Neural crest cell (in vitro differentiated cells): Measurements from ENCODE around the gene AKT2. TPM values are rescaled to one million over a fixed set of nuclear protein-coding genes. Genes with fewer than 3 reads are reported as not detected.

Experiments used
- DNase-seq: peaks from one replicate; pipeline ENCODE4 v3.0.0; 2021; ENCODE audit warnings: low read depth, mixed read lengths, low spot score
- H3K27ac Mint-ChIP-seq: one replicate; pipeline ENCODE4 v1.8.0; 2021; ENCODE audit warnings: mild to moderate bottlenecking, mixed read lengths; ENCODE audit not compliant: unreplicated experiment
- H3K27me3 Mint-ChIP-seq: 2 replicates; pipeline ENCODE4 v1.8.0; 2021; ENCODE audit warnings: low read depth, mild to moderate bottlenecking, mixed read lengths
- H3K36me3 Mint-ChIP-seq: 2 replicates; pipeline ENCODE4 v1.8.0; 2021; ENCODE audit warnings: low read depth, mild to moderate bottlenecking, mixed read lengths
- H3K4me1 Mint-ChIP-seq: 2 replicates; pipeline ENCODE4 v1.8.0; 2021; ENCODE audit warnings: mixed read lengths
- H3K4me3 Mint-ChIP-seq: one replicate; pipeline ENCODE4 v1.8.0; 2021; ENCODE audit warnings: mild to moderate bottlenecking, mixed read lengths
- H3K9me3 Mint-ChIP-seq: 2 replicates; pipeline ENCODE4 v1.8.0; 2021; ENCODE audit warnings: mixed read lengths
- total RNA-seq: library from RNA; stranded (reverse); gene quantifications from 2 replicates; pipeline ENCODE4 v1.2.1, GENCODE V29; 2021
- TF ChIP-seq, protein P1 (sequence below): fragments of 200-600 bp; sonication (generic); conservative IDR thresholded peaks from 2 replicates; pipeline ENCODE4 v1.5.0; 2021; ENCODE audit warnings: antibody characterized with exemption, mild to moderate bottlenecking

The AKT2 gene
- total RNA-seq, 1 donor from 2014 or later: 147 TPM

DNA sequence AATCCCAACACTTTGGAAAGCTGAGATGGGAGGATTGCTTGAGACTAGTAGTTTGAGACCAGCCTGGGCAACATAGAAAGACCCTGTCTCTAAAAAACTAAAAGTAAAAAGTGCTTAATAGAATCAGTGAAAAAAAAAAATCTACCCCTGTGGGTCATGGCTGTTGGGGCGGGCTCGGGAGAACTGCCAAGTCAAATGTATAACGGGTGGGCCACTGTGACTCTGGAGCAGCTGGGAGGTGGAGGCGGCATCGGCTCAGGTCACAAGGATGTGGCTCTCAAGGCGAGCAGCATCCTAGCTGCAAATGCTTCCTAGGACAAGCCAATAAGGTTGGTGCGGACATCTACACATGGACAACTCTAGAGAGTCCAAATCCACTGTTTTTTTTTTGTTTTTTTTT lies 32.2 kb upstream of the AKT2 start:
- Mint-ChIP-seq H3K4me1 (no peaks in the 10 kb centered on the region), H3K4me3 (no peak overlapping the region), H3K27me3 (no peaks in the 10 kb centered on the region), H3K27ac (no peak overlapping the region), H3K9me3 (no peaks in the 10 kb centered on the region), H3K36me3 (no peaks in the 10 kb centered on the region)
- TF ChIP-seq, protein P1, sequence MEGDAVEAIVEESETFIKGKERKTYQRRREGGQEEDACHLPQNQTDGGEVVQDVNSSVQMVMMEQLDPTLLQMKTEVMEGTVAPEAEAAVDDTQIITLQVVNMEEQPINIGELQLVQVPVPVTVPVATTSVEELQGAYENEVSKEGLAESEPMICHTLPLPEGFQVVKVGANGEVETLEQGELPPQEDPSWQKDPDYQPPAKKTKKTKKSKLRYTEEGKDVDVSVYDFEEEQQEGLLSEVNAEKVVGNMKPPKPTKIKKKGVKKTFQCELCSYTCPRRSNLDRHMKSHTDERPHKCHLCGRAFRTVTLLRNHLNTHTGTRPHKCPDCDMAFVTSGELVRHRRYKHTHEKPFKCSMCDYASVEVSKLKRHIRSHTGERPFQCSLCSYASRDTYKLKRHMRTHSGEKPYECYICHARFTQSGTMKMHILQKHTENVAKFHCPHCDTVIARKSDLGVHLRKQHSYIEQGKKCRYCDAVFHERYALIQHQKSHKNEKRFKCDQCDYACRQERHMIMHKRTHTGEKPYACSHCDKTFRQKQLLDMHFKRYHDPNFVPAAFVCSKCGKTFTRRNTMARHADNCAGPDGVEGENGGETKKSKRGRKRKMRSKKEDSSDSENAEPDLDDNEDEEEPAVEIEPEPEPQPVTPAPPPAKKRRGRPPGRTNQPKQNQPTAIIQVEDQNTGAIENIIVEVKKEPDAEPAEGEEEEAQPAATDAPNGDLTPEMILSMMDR: no peak
- DNase-seq: no peak

DNA sequence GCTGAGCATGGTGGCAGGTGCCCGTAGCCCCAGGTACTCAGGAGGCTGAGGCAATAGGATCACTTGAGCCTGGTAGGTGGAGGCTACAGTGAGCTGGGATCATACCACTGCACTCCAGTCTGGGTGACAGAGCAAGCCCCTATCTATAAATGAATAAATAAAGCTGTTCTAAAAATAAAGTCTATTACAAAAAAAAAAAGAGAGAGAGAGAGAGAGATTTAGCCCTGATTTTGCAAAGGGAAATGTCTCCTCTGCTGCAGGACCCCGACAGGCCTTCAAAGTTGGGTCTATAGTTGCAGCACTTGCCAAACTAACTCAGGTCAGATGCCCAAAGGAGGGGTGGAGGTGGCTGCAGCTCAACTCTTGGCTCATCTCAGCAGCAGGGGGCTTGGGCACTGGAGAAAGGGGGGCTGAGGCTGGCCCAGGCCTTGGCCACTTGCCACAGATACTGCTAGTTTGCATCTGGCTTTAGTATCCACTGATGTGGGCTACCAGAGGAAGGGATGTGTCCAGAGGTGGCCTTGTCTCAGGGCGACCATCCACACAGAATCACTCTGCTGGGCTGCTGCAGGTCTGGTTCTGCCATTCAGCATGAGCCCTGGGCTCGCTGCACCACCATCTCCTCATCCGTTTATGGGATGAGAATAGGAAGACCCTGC lies 30.8 kb upstream of the AKT2 start:
- Mint-ChIP-seq H3K27me3 (no peaks in the 10 kb centered on the region), H3K27ac (no peak overlapping the region), H3K9me3 (no peaks in the 10 kb centered on the region), H3K4me1 (no peaks in the 10 kb centered on the region), H3K4me3 (no peak overlapping the region), H3K36me3 (no peaks in the 10 kb centered on the region)
- TF ChIP-seq, protein P1: no peak
- no peak for DNase-seq

DNA sequence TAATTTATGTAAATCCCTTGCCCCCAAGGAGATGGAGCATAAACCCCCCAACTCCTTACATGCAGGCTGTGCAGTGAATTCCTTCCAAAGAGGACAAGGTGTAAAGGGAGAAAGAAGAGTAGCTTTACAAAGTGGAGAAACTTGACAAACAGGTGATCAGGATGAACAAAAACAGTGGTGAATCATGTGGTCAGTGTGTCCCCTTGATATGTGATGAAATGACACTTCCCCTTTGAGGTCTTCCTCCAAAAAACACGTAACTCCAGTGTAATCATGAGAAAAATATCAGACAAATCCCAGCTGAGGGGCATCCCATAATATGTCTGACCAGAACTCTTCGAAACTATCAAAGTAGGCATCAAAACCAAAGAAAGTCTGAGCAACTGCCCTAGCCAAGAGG lies 29.5 kb upstream of the AKT2 start:
- Mint-ChIP-seq H3K4me1 (no peaks in the 10 kb centered on the region), H3K36me3 (no peaks in the 10 kb centered on the region), H3K4me3 (no peak overlapping the region), H3K27ac (no peak overlapping the region), H3K9me3 (no peaks in the 10 kb centered on the region), H3K27me3 (no peaks in the 10 kb centered on the region)
- no peak for DNase-seq
- TF ChIP-seq, protein P1: no peak

DNA sequence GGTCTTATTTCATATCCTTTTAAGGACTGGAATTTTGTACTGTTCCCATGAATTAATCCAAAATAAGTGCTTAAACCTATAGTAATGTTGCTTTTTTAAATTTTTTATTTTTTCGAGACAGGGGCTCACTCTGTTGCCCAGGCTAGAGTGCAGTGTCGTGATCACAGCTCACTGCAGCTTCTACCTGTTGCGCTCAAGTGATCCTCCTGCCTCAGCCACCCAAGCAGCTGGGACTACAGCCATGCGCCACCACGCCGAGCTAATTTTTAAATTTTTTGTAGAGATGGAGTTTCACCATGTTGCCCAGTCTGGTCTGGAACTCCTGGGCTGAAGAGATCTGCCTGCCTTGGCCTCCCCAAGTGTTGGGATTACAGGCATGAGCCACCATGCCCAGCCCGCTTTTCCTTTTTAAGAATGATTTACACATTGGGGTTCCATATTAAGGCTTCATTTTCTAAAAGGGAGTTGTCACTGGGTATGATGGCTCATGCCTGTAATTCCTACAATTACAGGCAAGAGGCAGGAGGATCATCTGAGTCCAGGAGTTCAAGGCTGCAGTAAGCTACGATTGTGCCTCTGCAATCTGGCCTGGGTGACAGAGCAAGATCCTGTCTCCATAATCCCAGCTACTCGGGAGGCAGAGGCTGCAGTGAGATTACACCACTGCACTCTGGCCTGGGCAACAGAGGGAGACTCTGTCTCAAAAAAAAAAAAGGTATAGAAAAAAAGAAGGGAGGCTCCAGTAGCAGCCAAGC lies 28.3 kb upstream of the AKT2 start:
- DNase-seq: no peak
- Mint-ChIP-seq H3K27me3 (no peaks in the 10 kb centered on the region), H3K4me1 (no peaks in the 10 kb centered on the region), H3K4me3 (no peak overlapping the region), H3K9me3 (no peaks in the 10 kb centered on the region), H3K36me3 (no peaks in the 10 kb centered on the region), H3K27ac (no peak overlapping the region)
- TF ChIP-seq, protein P1: no peak

DNA sequence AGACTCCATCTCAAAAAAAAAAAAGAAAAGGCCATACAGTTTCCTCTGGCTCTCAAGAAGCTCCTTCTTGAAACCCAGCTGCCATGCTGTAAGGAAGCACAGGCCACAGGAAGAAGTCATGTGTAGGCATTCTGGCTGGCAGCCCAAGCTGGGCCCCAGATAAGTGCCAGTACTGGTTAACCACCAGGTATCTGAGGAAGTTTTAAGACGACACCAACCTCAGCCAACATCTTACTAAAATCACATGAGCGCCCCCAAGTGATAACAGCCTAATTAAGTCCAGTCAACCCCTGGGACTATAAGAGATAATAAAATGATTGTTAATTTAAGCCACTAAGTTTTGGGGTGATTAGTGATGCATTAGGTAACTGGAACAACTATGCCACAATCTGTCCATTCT lies 27.4 kb upstream of the AKT2 start:
- no peaks in the 10 kb centered on the region for H3K27me3 Mint-ChIP-seq

More for the DNA sequence above, 27.4 kb upstream of the AKT2 start:
- Mint-ChIP-seq H3K4me3 (no peak overlapping the region), H3K27ac (no peak overlapping the region), H3K4me1 (no peaks in the 10 kb centered on the region), H3K36me3 (no peaks in the 10 kb centered on the region), H3K9me3 (no peaks in the 10 kb centered on the region)
- DNase-seq: no peak
- TF ChIP-seq, protein P1: no peak
